WTC11 (cell line): Measurements from ENCODE around the gene TSPAN6. TPM values are rescaled to one million over a fixed set of nuclear protein-coding genes. Genes with fewer than 3 reads are reported as not detected.

Source experiments
- ATAC-seq: fragments of 200-7000 bp; cut with Tn5 transposase; 2 replicates; pipeline ENCODE4 v1.10.0; 2021; ENCODE audit warnings: mild to moderate bottlenecking, moderate library complexity
- CTCF ChIA-PET: fragments of 300-600 bp; sonication (Branson Sonifier 250); formaldehyde crosslinking; loops from one replicate; lab custom pipeline; 2021; ENCODE audit warnings: antibody characterized with exemption; lab: Charles Lee
- POLR2A ChIA-PET: fragments of 350-600 bp; sonication (Branson Sonifier 250); formaldehyde crosslinking; loops from one replicate; lab custom pipeline; 2021; ENCODE audit warnings: antibody characterized with exemption; lab: Charles Lee
- DNase-seq: peaks from one replicate; pipeline ENCODE4 v3.0.0; 2021; ENCODE audit warnings: low spot score
- H3K27ac Mint-ChIP-seq: 2 replicates; pipeline ENCODE4 v1.8.0; 2021; ENCODE audit warnings: mixed read lengths
- H3K27me3 Mint-ChIP-seq: 2 replicates; pipeline ENCODE4 v1.8.0; 2021; ENCODE audit warnings: low read depth, mild to moderate bottlenecking, moderate library complexity, mixed read lengths
- H3K36me3 Mint-ChIP-seq: 2 replicates; pipeline ENCODE4 v1.8.0; 2021; ENCODE audit warnings: mixed read lengths
- H3K4me1 Mint-ChIP-seq: 2 replicates; pipeline ENCODE4 v1.8.0; 2022; ENCODE audit warnings: mixed read lengths
- H3K4me3 Mint-ChIP-seq: 2 replicates; pipeline ENCODE4 v1.8.0; 2021; ENCODE audit warnings: mild to moderate bottlenecking, moderate library complexity, mixed read lengths
- H3K9me3 Mint-ChIP-seq: 2 replicates; pipeline ENCODE4 v1.8.0; 2021; ENCODE audit warnings: mixed read lengths
- ESRRA ChIP-seq: sonication (generic); formaldehyde crosslinking; IDR thresholded peaks from 2 replicates; pipeline ENCODE4 v1.8.1; 2022; ENCODE audit warnings: mild to moderate bottlenecking, missing genetic modification reagents, borderline replicate concordance
- total RNA-seq: library from RNA; stranded (reverse); gene quantifications from 3 replicates; pipeline ENCODE4 v1.2.3, GENCODE V29; 2021
- TF ChIP-seq, protein P1 (sequence below): fragments of 250-450 bp; sonication (Bioruptor Pico); IDR thresholded peaks from 2 replicates; pipeline ENCODE4 v1.9.0; 2021; ENCODE audit warnings: mild to moderate bottlenecking, borderline replicate concordance

The TSPAN6 gene
- total RNA-seq, 1 experiment from 2014 or later, result 47.0 TPM

DNA sequence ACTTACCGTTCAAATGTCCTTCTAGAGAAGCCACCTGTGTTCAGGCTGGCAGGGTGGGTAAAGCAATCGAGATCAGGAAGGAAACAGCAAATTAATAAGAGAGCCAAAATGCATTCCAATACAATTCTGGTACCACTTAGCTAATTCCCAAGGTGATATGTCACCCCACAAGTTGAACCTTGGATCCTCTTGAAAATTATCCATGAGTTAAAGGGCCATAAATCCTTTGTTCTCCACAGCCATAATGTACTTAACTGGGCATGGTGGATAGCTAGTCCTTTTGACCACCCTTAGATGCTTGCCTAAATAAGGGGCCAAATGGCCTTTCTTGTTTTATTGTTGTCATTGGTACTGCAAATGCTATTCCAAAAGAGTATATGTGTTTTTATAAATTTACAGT, 49.9 kb downstream of the TSPAN6 start (continued):
- TF ChIP-seq, protein P1, sequence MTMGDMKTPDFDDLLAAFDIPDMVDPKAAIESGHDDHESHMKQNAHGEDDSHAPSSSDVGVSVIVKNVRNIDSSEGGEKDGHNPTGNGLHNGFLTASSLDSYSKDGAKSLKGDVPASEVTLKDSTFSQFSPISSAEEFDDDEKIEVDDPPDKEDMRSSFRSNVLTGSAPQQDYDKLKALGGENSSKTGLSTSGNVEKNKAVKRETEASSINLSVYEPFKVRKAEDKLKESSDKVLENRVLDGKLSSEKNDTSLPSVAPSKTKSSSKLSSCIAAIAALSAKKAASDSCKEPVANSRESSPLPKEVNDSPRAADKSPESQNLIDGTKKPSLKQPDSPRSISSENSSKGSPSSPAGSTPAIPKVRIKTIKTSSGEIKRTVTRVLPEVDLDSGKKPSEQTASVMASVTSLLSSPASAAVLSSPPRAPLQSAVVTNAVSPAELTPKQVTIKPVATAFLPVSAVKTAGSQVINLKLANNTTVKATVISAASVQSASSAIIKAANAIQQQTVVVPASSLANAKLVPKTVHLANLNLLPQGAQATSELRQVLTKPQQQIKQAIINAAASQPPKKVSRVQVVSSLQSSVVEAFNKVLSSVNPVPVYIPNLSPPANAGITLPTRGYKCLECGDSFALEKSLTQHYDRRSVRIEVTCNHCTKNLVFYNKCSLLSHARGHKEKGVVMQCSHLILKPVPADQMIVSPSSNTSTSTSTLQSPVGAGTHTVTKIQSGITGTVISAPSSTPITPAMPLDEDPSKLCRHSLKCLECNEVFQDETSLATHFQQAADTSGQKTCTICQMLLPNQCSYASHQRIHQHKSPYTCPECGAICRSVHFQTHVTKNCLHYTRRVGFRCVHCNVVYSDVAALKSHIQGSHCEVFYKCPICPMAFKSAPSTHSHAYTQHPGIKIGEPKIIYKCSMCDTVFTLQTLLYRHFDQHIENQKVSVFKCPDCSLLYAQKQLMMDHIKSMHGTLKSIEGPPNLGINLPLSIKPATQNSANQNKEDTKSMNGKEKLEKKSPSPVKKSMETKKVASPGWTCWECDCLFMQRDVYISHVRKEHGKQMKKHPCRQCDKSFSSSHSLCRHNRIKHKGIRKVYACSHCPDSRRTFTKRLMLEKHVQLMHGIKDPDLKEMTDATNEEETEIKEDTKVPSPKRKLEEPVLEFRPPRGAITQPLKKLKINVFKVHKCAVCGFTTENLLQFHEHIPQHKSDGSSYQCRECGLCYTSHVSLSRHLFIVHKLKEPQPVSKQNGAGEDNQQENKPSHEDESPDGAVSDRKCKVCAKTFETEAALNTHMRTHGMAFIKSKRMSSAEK, result no peak

DNA sequence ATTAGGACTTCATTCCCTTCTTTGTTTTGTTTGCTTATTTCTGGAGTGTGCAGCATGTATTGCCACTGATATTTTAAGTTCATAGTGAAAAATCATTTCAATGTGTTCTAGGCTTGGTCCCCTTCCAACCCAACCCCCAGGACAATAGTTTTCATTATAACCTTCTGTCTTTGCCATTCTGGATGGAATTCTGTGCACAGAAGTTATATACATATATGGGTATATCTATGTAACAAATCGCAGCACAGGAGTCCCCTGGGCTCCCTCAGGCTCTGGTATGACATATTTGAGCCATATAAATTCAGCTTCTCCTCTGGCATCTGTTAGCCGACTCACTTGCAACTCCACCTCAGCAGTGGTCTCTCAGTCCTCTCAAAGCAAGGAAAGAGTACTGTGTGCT, 52.0 kb downstream of the TSPAN6 start, which contains the start of gene TNMD:
Gene TNMD, plus strand, starts transcription at position 326 of the 400 bp plus-strand sequence. CDS start 83 bp downstream, outside the sequence.
- no peak within 1 kb of the TSS for H3K4me3 Mint-ChIP-seq
- H3K36me3 Mint-ChIP-seq, result no peaks in the 10 kb centered on the region
- H3K4me1 Mint-ChIP-seq, result no peaks in the 10 kb centered on the region
- POLR2A ChIA-PET, result no interaction called here
- CTCF ChIA-PET, result no interaction called here
- DNase-seq (no peak), ATAC-seq (no peak)
- no peaks in the 10 kb centered on the region; the same call in 1 of the 2 replicates for H3K27me3 Mint-ChIP-seq
- H3K9me3 Mint-ChIP-seq, result no peaks in the 10 kb centered on the region
- TF ChIP-seq ESRRA (CRISPR knock-in tag), result no peak
- no peak within 1 kb of the TSS for H3K27ac Mint-ChIP-seq

Other genes with a start within 250 kb of the TSPAN6 start
- 1.5 to 2.1 TPM (median 1.8 TPM) in 3 replicates for gene PCDH19, start 226.5 kb downstream of the TSPAN6 start, total RNA-seq
- gene TNMD, start 51.9 kb downstream of the TSPAN6 start, total RNA-seq, result 1.9 to 3.3 TPM (median 2.8 TPM) in 3 replicates
- gene SRPX2, start 7.4 kb upstream of the TSPAN6 start, total RNA-seq, result 0.24 to 0.62 TPM (median 0.34 TPM) in 3 replicates
- 0.16 to 0.31 TPM (median 0.27 TPM) in 3 replicates for gene SYTL4, start 95.3 kb upstream of the TSPAN6 start, total RNA-seq
- gene CSTF2, start 183.6 kb upstream of the TSPAN6 start, total RNA-seq, result 29.8 to 30.3 TPM (median 30.2 TPM) in 3 replicates
- not detected in 3 replicates for gene NOX1, start 237.6 kb upstream of the TSPAN6 start, total RNA-seq